Body of pancreas (tissue), 4 donors: ENCODE data around the gene CYP4F12. TPM values are rescaled to one million over a fixed set of nuclear protein-coding genes. Genes with fewer than 3 reads are reported as not detected.
"Not testable (repeated sequence)": the region's sequence is repeated elsewhere in the genome, so short reads cannot be mapped to it uniquely, and the experiment has no call there.

Experiments used
- ATAC-seq: fragments of 150-250 bp; one replicate; pipeline ENCODE4 v1.9.1; 2016
- DNase-seq, 4 donors: peaks; one replicate each; pipeline ENCODE4 v3.0.0-alpha.2; 2019
- H3K27ac ChIP-seq, 4 donors: fragments of 200-600 bp; sonication (generic); 1 replicate in 3 of 4; 2 replicates in 1 of 4; pipeline versions ENCODE4 v1.5.1 to v1.6.1; 2016 to 2019; ENCODE audit warnings: mild to moderate bottlenecking in 1 of 4, mixed read lengths in 1 of 4, moderate library complexity in 1 of 4
- H3K27me3 ChIP-seq, 2 donors: fragments of 200-600 bp; sonication (generic); one replicate each; pipeline ENCODE4 v1.6.0; 2016; ENCODE audit warnings: mild to moderate bottlenecking in 1 of 2
- H3K36me3 ChIP-seq, 2 donors: fragments of 200-600 bp; sonication (generic); replicated peaks in 1 of 2; 2 replicates each; pipeline ENCODE4 v1.5.1; 2016; ENCODE audit warnings: low read depth in 2 of 2; ENCODE audit not compliant: insufficient read depth in 1 of 2
- H3K4me1 ChIP-seq: fragments of 200-600 bp; sonication (generic); one replicate; pipeline ENCODE4 v1.6.0; 2016
- H3K4me3 ChIP-seq, 2 donors: fragments of 200-600 bp; sonication (generic); 1 replicate in 1 of 2; 2 replicates in 1 of 2; pipeline ENCODE4 v1.5.1; 2016 to 2019
- H3K9me3 ChIP-seq, 3 donors: fragments of 200-600 bp; sonication (generic); 1 replicate in 2 of 3; 2 replicates in 1 of 3; pipeline ENCODE4 v1.5.1; 2016
- POLR2A ChIP-seq, 3 donors: fragments of 450-650 bp; IDR thresholded peaks; one replicate each; pipeline ENCODE4 v1.6.1; 2016; ENCODE audit warnings: antibody characterized with exemption in 3 of 3, mild to moderate bottlenecking in 2 of 3
- WGBS, 2 donors: methylation state at CpG; one replicate each; pipeline ENCODE4 v1.1.5; 2017; 5-methylcytosine and 5-hydroxymethylcytosine counted together
- intact Hi-C: fragments of 100-400 bp; cut with DNase I; formaldehyde crosslinking; loops from one replicate; pipeline ENCODE4 v1.15.1; 2023
- total RNA-seq, 2 donors: library from RNA; depleted of rRNA; stranded (reverse); fragments of >200 nt; gene quantifications; one replicate each; pipeline ENCODE4 v1.1.0, GENCODE V29; 2016
- TF ChIP-seq, protein P1 (sequence below), 7 experiments: fragments of 450-650 bp in 4 of 7; fragments of 200-600 bp in 3 of 7; sonication (generic) in 3 of 7; IDR thresholded peaks; one replicate each; pipeline ENCODE4 v1.5.1; 2016 to 2019; ENCODE audit warnings: antibody characterized with exemption in 7 of 7

CYP4F12 gene
- total RNA-seq, 2 donors from 2014 or later: 15.8 TPM; not detected in 1

GRCh38 chr19:15649526-15649925 is 23.4 kb upstream of the CYP4F12 start:
- no peak for TF ChIP-seq POLR2A (IDR thresholded peaks at IDR 0.05)
- DNase-seq: no peak
- 44 to 57% methylated on average over 2 of the region's 2 CpGs for WGBS, 2 donors
- intact Hi-C loops: no loop called here
- H3K4me1 ChIP-seq: no peaks in the 10 kb centered on the region
- no peak overlapping the region for H3K27ac ChIP-seq
- H3K9me3 ChIP-seq: no peaks in the 10 kb centered on the region
- H3K36me3 ChIP-seq: no peaks in the 10 kb centered on the region
- no peaks in the 10 kb centered on the region for H3K27me3 ChIP-seq
- no peak overlapping the region for H3K4me3 ChIP-seq
- ATAC-seq: no peak

DNA sequence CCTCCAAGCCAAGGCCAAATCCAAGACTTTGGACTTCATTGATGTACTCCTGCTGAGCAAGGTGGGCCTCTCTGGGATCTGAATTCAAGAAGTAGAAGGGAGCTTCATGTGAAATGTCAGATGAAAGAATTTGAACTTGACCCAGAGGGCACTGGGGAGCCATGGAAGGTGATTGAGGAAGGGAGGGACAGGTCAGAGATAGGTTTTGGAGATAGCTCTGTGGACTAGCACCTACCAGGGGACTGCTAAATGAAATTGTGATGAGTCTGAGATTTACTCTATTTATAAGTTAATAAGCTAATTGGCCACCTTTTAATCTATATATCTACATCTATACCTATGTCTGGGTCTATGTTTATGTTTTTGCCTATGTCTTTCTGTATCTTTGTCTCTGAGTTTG is 22.8 kb upstream of the CYP4F12 start:
- H3K4me3 ChIP-seq, H3K9me3 ChIP-seq, H3K4me1 ChIP-seq, H3K27me3 ChIP-seq, intact Hi-C loops, DNase-seq, ATAC-seq, H3K36me3 ChIP-seq, H3K27ac ChIP-seq: not testable (repeated sequence)

GRCh38 chr19:15651791-15652190 is 21.1 kb upstream of the CYP4F12 start:
- DNase-seq (no peak), ATAC-seq (no peak)
- Histone ChIP-seq H3K36me3 (no peaks in the 10 kb centered on the region), H3K27ac (no peak overlapping the region), H3K4me1 (no peaks in the 10 kb centered on the region), H3K9me3 (no peaks in the 10 kb centered on the region), H3K4me3 (no peak overlapping the region), H3K27me3 (no peaks in the 10 kb centered on the region)
- 31 to 50% methylated on average over 3 of the region's 3 CpGs for WGBS, 2 donors
- intact Hi-C loops: no loop called here
- no peak for TF ChIP-seq POLR2A (IDR thresholded peaks at IDR 0.05)
- TF ChIP-seq, protein P1, sequence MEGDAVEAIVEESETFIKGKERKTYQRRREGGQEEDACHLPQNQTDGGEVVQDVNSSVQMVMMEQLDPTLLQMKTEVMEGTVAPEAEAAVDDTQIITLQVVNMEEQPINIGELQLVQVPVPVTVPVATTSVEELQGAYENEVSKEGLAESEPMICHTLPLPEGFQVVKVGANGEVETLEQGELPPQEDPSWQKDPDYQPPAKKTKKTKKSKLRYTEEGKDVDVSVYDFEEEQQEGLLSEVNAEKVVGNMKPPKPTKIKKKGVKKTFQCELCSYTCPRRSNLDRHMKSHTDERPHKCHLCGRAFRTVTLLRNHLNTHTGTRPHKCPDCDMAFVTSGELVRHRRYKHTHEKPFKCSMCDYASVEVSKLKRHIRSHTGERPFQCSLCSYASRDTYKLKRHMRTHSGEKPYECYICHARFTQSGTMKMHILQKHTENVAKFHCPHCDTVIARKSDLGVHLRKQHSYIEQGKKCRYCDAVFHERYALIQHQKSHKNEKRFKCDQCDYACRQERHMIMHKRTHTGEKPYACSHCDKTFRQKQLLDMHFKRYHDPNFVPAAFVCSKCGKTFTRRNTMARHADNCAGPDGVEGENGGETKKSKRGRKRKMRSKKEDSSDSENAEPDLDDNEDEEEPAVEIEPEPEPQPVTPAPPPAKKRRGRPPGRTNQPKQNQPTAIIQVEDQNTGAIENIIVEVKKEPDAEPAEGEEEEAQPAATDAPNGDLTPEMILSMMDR (IDR thresholded peaks at IDR 0.05): no peak

- DNase-seq: no peak
- no peak for ATAC-seq
- H3K9me3 ChIP-seq: no peaks in the 10 kb centered on the region
- H3K27ac ChIP-seq: no peak overlapping the region
- H3K4me3 ChIP-seq: no peak overlapping the region
- no peak for TF ChIP-seq POLR2A (IDR thresholded peaks at IDR 0.05)
- TF ChIP-seq, protein P1 (IDR thresholded peaks at IDR 0.05): no peak
- no peaks in the 10 kb centered on the region for H3K4me1 ChIP-seq
- WGBS, 2 donors: 49 to 59% methylated on average over 3 to 8 of the region's 8 CpGs
- intact Hi-C loops: no loop called here
- H3K27me3 ChIP-seq: no peaks in the 10 kb centered on the region
- no peaks in the 10 kb centered on the region for H3K36me3 ChIP-seq
Observed at GRCh38 chr19:15652559-15653278, 20.2 kb upstream of the CYP4F12 start.

DNA sequence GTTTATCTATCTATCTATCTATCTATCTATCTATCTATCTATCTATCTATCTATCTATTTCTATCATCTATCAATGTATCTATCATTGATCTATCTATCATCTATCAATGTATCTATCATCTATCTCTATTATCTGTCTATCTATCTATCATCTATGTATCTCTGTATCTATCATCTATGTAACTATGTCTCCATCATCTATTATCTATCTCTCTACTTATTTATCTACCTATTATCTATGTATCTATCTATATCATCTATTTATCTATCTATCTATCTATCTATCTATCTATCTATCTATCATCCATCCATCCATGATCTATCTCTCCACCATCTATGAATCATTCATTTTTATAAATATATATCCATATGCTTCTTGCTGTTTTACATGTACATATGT is 16.4 kb upstream of the CYP4F12 start:
- intact Hi-C loops: no loop called here
- TF ChIP-seq POLR2A (IDR thresholded peaks at IDR 0.05): no peak
- Histone ChIP-seq H3K4me3 (no peak overlapping the region), H3K36me3 (no peaks in the 10 kb centered on the region), H3K4me1 (no peaks in the 10 kb centered on the region), H3K27me3 (no peaks in the 10 kb centered on the region), H3K9me3 (no peaks in the 10 kb centered on the region), H3K27ac (no peak overlapping the region)
- DNase-seq (no peak), ATAC-seq (no peak)

GRCh38 chr19:15663247-15663646 is 9.6 kb upstream of the CYP4F12 start:
- H3K27ac ChIP-seq: no peak overlapping the region
- ATAC-seq (no peak), DNase-seq (no peak)
- H3K9me3 ChIP-seq: no peaks in the 10 kb centered on the region
- no peak for TF ChIP-seq POLR2A (IDR thresholded peaks at IDR 0.05)
- TF ChIP-seq, protein P1 (IDR thresholded peaks at IDR 0.05): no peak
- intact Hi-C loops: no loop called here
- no peaks in the 10 kb centered on the region for H3K36me3 ChIP-seq
- no peaks in the 10 kb centered on the region for H3K4me1 ChIP-seq
- WGBS, 2 donors: 68 to 74% methylated on average over 4 of the region's 4 CpGs
- no peaks in the 10 kb centered on the region for H3K27me3 ChIP-seq
- H3K4me3 ChIP-seq: no peak overlapping the region
